Type B pancreatic cell (in vitro differentiated cells): ENCODE data around the gene PTPRM. TPM values are rescaled to one million over a fixed set of nuclear protein-coding genes. Genes with fewer than 3 reads are reported as not detected.

ENCODE experiments used
- DNase-seq: peaks from one replicate; pipeline ENCODE4 v3.0.0; 2021; ENCODE audit warnings: mixed read lengths; ENCODE audit not compliant: unreplicated experiment; ENCODE audit errors: extremely low spot score
- H3K27ac Mint-ChIP-seq: 2 replicates; pipeline ENCODE4 v1.8.0; 2021; ENCODE audit warnings: mild to moderate bottlenecking, mixed read lengths
- H3K27me3 Mint-ChIP-seq: 2 replicates; pipeline ENCODE4 v1.8.0; 2021; ENCODE audit warnings: mixed read lengths
- H3K36me3 Mint-ChIP-seq: 2 replicates; pipeline ENCODE4 v1.8.0; 2021; ENCODE audit warnings: mixed read lengths
- H3K4me1 Mint-ChIP-seq: one replicate; pipeline ENCODE4 v1.8.0; 2021; ENCODE audit warnings: mixed read lengths; ENCODE audit not compliant: unreplicated experiment
- H3K4me3 Mint-ChIP-seq: 2 replicates; pipeline ENCODE4 v1.8.0; 2021; ENCODE audit warnings: mild to moderate bottlenecking, mixed read lengths
- H3K9me3 Mint-ChIP-seq: 2 replicates; pipeline ENCODE4 v1.8.0; 2021; ENCODE audit warnings: mixed read lengths
- total RNA-seq: library from RNA; stranded (reverse); gene quantifications from 2 replicates; pipeline ENCODE4 v1.2.1, GENCODE V29; 2021; ENCODE audit warnings: low replicate concordance
- TF ChIP-seq, protein P1 (sequence below): fragments of 200-600 bp; sonication (generic); conservative IDR thresholded peaks from 2 replicates; pipeline ENCODE4 v1.5.0; 2021; ENCODE audit warnings: antibody characterized with exemption, mild to moderate bottlenecking

Gene PTPRM
- total RNA-seq, 1 donor from 2014 or later = 18.6 TPM

DNA sequence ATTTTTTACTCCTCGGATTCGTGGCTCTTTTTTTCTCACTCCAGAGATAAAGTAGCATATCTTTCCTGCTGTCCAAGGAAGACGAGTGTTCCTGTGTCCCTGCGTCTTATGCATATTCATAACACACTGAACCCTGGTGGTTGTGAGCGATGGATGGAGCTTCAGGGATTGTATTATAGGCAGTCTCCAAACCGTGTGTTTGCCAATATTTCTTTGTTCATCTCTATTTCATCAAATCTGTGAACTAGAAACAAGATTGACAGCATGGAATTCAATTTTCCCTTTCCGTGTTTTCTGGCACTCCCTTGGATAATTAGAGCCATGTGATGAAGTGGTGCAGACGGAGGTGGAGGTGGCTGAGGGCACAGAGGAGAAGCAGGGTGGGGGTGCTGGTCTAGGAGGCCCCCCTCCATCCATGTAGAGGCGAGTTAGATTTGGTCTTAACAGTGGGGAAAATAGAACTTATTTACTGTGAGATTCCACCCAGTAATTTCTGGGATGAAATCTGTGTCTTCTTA is 240.9 kb downstream of the PTPRM start:
- DNase-seq = no peak
- Mint-ChIP-seq H3K27me3 (no peaks in the 10 kb centered on the region), H3K27ac (no peak overlapping the region), H3K4me3 (no peak overlapping the region), H3K9me3 (peaks cover 7% of the 10 kb centered on the region), H3K4me1 (peaks cover 26% of the 10 kb centered on the region), H3K36me3 (no peaks in the 10 kb centered on the region)
- TF ChIP-seq, protein P1, sequence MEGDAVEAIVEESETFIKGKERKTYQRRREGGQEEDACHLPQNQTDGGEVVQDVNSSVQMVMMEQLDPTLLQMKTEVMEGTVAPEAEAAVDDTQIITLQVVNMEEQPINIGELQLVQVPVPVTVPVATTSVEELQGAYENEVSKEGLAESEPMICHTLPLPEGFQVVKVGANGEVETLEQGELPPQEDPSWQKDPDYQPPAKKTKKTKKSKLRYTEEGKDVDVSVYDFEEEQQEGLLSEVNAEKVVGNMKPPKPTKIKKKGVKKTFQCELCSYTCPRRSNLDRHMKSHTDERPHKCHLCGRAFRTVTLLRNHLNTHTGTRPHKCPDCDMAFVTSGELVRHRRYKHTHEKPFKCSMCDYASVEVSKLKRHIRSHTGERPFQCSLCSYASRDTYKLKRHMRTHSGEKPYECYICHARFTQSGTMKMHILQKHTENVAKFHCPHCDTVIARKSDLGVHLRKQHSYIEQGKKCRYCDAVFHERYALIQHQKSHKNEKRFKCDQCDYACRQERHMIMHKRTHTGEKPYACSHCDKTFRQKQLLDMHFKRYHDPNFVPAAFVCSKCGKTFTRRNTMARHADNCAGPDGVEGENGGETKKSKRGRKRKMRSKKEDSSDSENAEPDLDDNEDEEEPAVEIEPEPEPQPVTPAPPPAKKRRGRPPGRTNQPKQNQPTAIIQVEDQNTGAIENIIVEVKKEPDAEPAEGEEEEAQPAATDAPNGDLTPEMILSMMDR = no peak

DNA sequence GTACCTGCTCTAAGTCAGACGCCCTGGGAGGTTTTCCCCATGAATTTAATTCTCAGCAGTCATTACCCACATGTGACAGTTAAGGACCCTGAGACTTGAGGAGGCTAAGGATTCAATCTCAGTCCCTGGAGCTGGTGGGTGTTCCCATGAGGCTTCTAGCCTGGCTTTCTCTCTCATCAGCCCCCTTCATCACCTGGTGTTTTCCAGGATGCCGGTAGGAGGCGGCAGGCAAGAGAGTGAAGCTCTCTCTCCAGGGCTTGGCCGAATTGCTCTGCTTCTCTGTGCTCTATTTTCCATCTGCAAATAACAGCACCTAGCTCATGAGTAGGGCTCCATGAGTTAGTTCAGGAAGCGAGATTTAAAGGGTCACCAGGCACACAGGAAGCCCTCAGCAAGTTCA is 241.9 kb downstream of the PTPRM start:
- Mint-ChIP-seq H3K4me1 (peaks cover 29% of the 10 kb centered on the region), H3K4me3 (no peak overlapping the region), H3K27ac (no peak overlapping the region), H3K36me3 (peaks cover 2% of the 10 kb centered on the region), H3K27me3 (no peaks in the 10 kb centered on the region), H3K9me3 (peaks cover 14% of the 10 kb centered on the region)
- TF ChIP-seq, protein P1 = no peak
- DNase-seq = no peak

DNA sequence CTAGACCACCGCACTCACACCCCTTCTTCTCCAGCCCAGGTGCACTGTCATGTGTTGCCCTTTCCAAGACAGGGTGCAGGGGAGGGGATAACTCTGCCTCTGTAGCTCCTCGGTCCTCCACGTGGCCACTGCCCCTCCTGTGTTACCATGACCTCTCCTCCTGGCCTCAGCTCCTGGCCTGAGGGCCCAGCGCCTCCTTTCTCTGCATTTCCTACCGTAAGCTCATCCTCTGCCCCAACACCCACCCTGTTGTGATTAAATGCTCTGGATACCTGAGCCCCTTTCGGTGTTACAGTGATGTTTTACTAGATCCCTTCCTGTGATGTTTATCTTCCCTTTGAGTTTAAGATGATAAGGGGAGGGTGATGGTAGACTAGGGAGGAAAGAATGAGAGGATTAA is 242.3 kb downstream of the PTPRM start:
- Mint-ChIP-seq H3K4me3 (no peak overlapping the region), H3K9me3 (peaks cover 16% of the 10 kb centered on the region), H3K27me3 (no peaks in the 10 kb centered on the region), H3K4me1 (peaks cover 25% of the 10 kb centered on the region), H3K27ac (no peak overlapping the region), H3K36me3 (peaks cover 3% of the 10 kb centered on the region)
- TF ChIP-seq, protein P1 = no peak
- no peak for DNase-seq

GRCh38 chr18:7809978-7810377 is 242.9 kb downstream of the PTPRM start:
- peaks cover 25% of the 10 kb centered on the region for H3K4me1 Mint-ChIP-seq
- H3K27me3 Mint-ChIP-seq = no peaks in the 10 kb centered on the region
- H3K4me3 Mint-ChIP-seq = no peak overlapping the region
- no peak for DNase-seq
- peaks cover 9% of the 10 kb centered on the region for H3K36me3 Mint-ChIP-seq
- H3K9me3 Mint-ChIP-seq = peaks cover 18% of the 10 kb centered on the region
- TF ChIP-seq, protein P1 = no peak
- H3K27ac Mint-ChIP-seq = no peak overlapping the region

DNA sequence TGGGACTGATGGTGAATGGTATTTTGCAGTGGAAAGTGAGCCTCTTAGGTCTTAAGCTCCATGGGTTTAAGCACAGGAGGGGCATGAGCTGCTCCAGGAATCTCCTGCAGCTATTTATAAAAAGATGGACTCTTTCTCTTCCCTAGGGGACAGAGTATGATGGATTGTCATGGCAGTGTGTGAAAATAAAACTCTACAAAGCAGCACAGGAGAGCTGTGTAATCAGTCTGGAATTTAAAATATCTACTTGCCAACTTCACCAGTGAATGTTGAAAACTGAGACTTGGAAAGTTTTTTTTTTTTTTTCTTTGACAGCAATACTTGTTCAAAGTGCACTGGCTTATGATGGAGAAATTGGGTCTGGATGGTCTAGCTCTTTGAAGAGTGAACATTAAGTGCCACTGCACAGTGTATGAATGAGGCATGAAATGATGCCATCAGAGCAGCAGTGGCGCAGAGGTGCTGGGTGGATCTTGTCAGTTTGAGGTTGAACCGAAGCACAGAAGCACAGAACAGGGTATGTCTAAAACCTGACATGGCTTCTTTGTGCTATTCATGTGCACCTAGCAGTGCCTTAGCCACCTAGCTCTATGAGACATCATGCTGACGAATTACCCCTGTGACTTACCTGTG is 245.4 kb downstream of the PTPRM start:
- Mint-ChIP-seq H3K27ac (peak overlapping the region; percentile 73), H3K4me1 (peaks cover 26% of the 10 kb centered on the region), H3K36me3 (peaks cover 12% of the 10 kb centered on the region), H3K4me3 (peak overlapping the region; percentile 25), H3K9me3 (peaks cover 21% of the 10 kb centered on the region), H3K27me3 (no peaks in the 10 kb centered on the region)
- TF ChIP-seq, protein P1 = no peak
- DNase-seq = no peak
